WTC11 (cell line): Measurements from ENCODE around the gene KRABD2.

Experiments used
- ATF6 ChIP-seq: sonication (generic); formaldehyde crosslinking; IDR thresholded peaks from 2 replicates; pipeline ENCODE4 v1.8.1; 2023; ENCODE audit warnings: mild to moderate bottlenecking, missing genetic modification reagents
- CREM ChIP-seq: sonication (generic); formaldehyde crosslinking; IDR thresholded peaks from 2 replicates; pipeline ENCODE4 v1.8.1; 2022; ENCODE audit warnings: mild to moderate bottlenecking, missing genetic modification reagents, moderate library complexity
- E2F5 ChIP-seq: sonication (generic); formaldehyde crosslinking; IDR thresholded peaks from 2 replicates; pipeline ENCODE4 v1.8.1; 2022; ENCODE audit warnings: mild to moderate bottlenecking, moderate library complexity, missing genetic modification reagents
- ESRRA ChIP-seq: sonication (generic); formaldehyde crosslinking; IDR thresholded peaks from 2 replicates; pipeline ENCODE4 v1.8.1; 2022; ENCODE audit warnings: mild to moderate bottlenecking, missing genetic modification reagents, borderline replicate concordance
- IRF2 ChIP-seq: sonication (generic); formaldehyde crosslinking; IDR thresholded peaks from 2 replicates; pipeline ENCODE4 v1.8.0; 2022; ENCODE audit warnings: low read depth, missing genetic modification reagents, borderline replicate concordance
- JUN ChIP-seq: sonication (generic); formaldehyde crosslinking; IDR thresholded peaks from 2 replicates; pipeline ENCODE4 v1.8.0; 2023; ENCODE audit warnings: mild to moderate bottlenecking, missing genetic modification reagents
- NFE2L1 ChIP-seq: sonication (generic); formaldehyde crosslinking; IDR thresholded peaks from 2 replicates; pipeline ENCODE4 v1.8.1; 2023; ENCODE audit warnings: missing genetic modification reagents
- NR1H2 ChIP-seq: sonication (generic); formaldehyde crosslinking; IDR thresholded peaks from 2 replicates; pipeline ENCODE4 v1.9.0; 2021; ENCODE audit warnings: mild to moderate bottlenecking, moderate library complexity, missing genetic modification reagents
- NR2C2 ChIP-seq: sonication (generic); formaldehyde crosslinking; IDR thresholded peaks from 2 replicates; pipeline ENCODE4 v1.8.0; 2022; ENCODE audit warnings: mild to moderate bottlenecking, missing genetic modification reagents
- NR3C1 ChIP-seq: sonication (generic); formaldehyde crosslinking; conservative IDR thresholded peaks from 2 replicates; pipeline ENCODE4 v1.8.1; 2023; ENCODE audit warnings: low read depth, mild to moderate bottlenecking, missing genetic modification reagents
- RELA ChIP-seq: sonication (generic); formaldehyde crosslinking; IDR thresholded peaks from 2 replicates; pipeline ENCODE4 v1.8.1; 2022; ENCODE audit warnings: missing genetic modification reagents, mild to moderate bottlenecking, borderline replicate concordance
- TF ChIP-seq, protein P1 (sequence below): fragments of 200-600 bp; IDR thresholded peaks from 2 replicates; pipeline ENCODE4 v1.8.0; 2022; ENCODE audit warnings: antibody characterized with exemption
- TF ChIP-seq, protein P2 (sequence below): sonication (generic); formaldehyde crosslinking; IDR thresholded peaks from 2 replicates; pipeline ENCODE4 v1.8.0; 2022; ENCODE audit warnings: mild to moderate bottlenecking, missing genetic modification reagents

GRCh38 chr17:8409966-8410882, 33.7 kb upstream of the KRABD2 start:
- TF ChIP-seq, protein P1, sequence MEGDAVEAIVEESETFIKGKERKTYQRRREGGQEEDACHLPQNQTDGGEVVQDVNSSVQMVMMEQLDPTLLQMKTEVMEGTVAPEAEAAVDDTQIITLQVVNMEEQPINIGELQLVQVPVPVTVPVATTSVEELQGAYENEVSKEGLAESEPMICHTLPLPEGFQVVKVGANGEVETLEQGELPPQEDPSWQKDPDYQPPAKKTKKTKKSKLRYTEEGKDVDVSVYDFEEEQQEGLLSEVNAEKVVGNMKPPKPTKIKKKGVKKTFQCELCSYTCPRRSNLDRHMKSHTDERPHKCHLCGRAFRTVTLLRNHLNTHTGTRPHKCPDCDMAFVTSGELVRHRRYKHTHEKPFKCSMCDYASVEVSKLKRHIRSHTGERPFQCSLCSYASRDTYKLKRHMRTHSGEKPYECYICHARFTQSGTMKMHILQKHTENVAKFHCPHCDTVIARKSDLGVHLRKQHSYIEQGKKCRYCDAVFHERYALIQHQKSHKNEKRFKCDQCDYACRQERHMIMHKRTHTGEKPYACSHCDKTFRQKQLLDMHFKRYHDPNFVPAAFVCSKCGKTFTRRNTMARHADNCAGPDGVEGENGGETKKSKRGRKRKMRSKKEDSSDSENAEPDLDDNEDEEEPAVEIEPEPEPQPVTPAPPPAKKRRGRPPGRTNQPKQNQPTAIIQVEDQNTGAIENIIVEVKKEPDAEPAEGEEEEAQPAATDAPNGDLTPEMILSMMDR, result peak; percentile 90
- no peak for TF ChIP-seq NR1H2 (CRISPR knock-in tag)
- no peak for TF ChIP-seq IRF2 (CRISPR knock-in tag)
- TF ChIP-seq, protein P2, sequence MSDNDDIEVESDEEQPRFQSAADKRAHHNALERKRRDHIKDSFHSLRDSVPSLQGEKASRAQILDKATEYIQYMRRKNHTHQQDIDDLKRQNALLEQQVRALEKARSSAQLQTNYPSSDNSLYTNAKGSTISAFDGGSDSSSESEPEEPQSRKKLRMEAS (CRISPR knock-in tag), result no peak
- TF ChIP-seq ATF6 (CRISPR knock-in tag), result no peak
- TF ChIP-seq NR3C1 (CRISPR knock-in tag), result no peak
- TF ChIP-seq ESRRA (CRISPR knock-in tag), result no peak
- TF ChIP-seq NR2C2, result no peak
- no peak for TF ChIP-seq JUN (CRISPR knock-in tag)
- no peak for TF ChIP-seq E2F5 (CRISPR knock-in tag)
- no peak for TF ChIP-seq RELA (CRISPR knock-in tag)
- no peak for TF ChIP-seq CREM (CRISPR knock-in tag)
- TF ChIP-seq NFE2L1, result no peak
